IMR-90 (cell line): Measurements from ENCODE around the gene STXBP6. TPM values are rescaled to one million over a fixed set of nuclear protein-coding genes. Genes with fewer than 3 reads are reported as not detected.
"Not testable (repeated sequence)": the region's sequence is repeated elsewhere in the genome, so short reads cannot be mapped to it uniquely, and the experiment has no call there.

Source experiments
- ATAC-seq: fragments of 200-7000 bp; cut with Tn5 transposase; 2 replicates; pipeline ENCODE4 v1.9.1; 2020; ENCODE audit warnings: low read depth, mild to moderate bottlenecking, moderate library complexity
- BruUV-seq: library from RNA; stranded (reverse); fragments of 400-500 nt; replicated peaks from 2 replicates; lab custom pipeline; 2021; lab: Mats Ljungman, UMichigan
- CTCF ChIA-PET: fragments of 300-600 bp; formaldehyde crosslinking; extraction: SDS; loops from one replicate; lab custom pipeline; 2021; ENCODE audit warnings: antibody characterized with exemption; lab: Yijun Ruan, JAX
- POLR2A ChIA-PET: fragments of 300-600 bp; sonication (Branson Sonifier 250); formaldehyde crosslinking; loops from one replicate; lab custom pipeline; 2022; ENCODE audit warnings: antibody characterized with exemption; ENCODE audit not compliant: unreplicated experiment; lab: Charles Lee
- DNase-seq: peaks from one replicate; pipeline ENCODE4 v3.0.0; 2013
- H2AFZ ChIP-seq: replicated peaks from 2 replicates; pipeline ENCODE3; 2013; ENCODE audit warnings: low read length, mild to moderate bottlenecking; ENCODE audit not compliant: poor library complexity
- H2AK5ac ChIP-seq: 2 replicates; pipeline ENCODE4 v1.6.1; 2013; ENCODE audit warnings: low read depth, low read length, inconsistent platforms
- H2AK9ac ChIP-seq: replicated peaks from 2 replicates; pipeline ENCODE3; 2013; ENCODE audit warnings: mild to moderate bottlenecking, low read depth, low read length, moderate library complexity; ENCODE audit not compliant: poor library complexity
- H2BK120ac ChIP-seq: 2 replicates; pipeline ENCODE4 v1.6.1; 2013; ENCODE audit warnings: low read depth, low read length, inconsistent platforms
- H2BK15ac ChIP-seq: 3 replicates; pipeline ENCODE4 v1.6.1; 2013; ENCODE audit warnings: low read depth, low read length, inconsistent platforms
- H2BK20ac ChIP-seq: 2 replicates; pipeline ENCODE4 v1.6.1; 2013; ENCODE audit warnings: low read depth, mild to moderate bottlenecking, inconsistent platforms, low read length, moderate library complexity
- H2BK5ac ChIP-seq: 2 replicates; pipeline ENCODE4 v1.6.1; 2013; ENCODE audit warnings: mild to moderate bottlenecking, low read depth, low read length, inconsistent platforms; ENCODE audit not compliant: poor library complexity, severe bottlenecking
- H3K14ac ChIP-seq: replicated peaks from 2 replicates; pipeline ENCODE4 v1.6.1; 2013; ENCODE audit warnings: low read depth, low read length, inconsistent platforms
- H3K18ac ChIP-seq: 2 replicates; pipeline ENCODE4 v1.6.1; 2013; ENCODE audit warnings: low read depth, low read length, control low read depth
- H3K23ac ChIP-seq: 2 replicates; pipeline ENCODE4 v1.6.1; 2013; ENCODE audit warnings: low read depth, low read length, inconsistent platforms
- H3K27ac ChIP-seq: 2 replicates; pipeline ENCODE4 v1.5.1; 2013; ENCODE audit warnings: mild to moderate bottlenecking, control low read depth, low read length; ENCODE audit not compliant: insufficient read depth
- H3K27me3 ChIP-seq: 2 replicates; pipeline ENCODE4 v1.6.1; 2013; ENCODE audit warnings: low read length; ENCODE audit not compliant: control insufficient read depth, insufficient read depth
- H3K36me3 ChIP-seq: 2 replicates; pipeline ENCODE4 v1.6.1; 2013; ENCODE audit warnings: low read length, mixed read lengths; ENCODE audit not compliant: control insufficient read depth, insufficient read depth
- H3K4ac ChIP-seq: 2 replicates; pipeline ENCODE4 v1.6.1; 2013; ENCODE audit warnings: low read depth, low read length, inconsistent platforms
- H3K4me1 ChIP-seq: 2 replicates; pipeline ENCODE4 v1.6.1; 2013; ENCODE audit warnings: low read length, mixed read lengths; ENCODE audit not compliant: control insufficient read depth, insufficient read depth
- H3K4me2 ChIP-seq: 2 replicates; pipeline ENCODE4 v1.6.1; 2013; ENCODE audit warnings: low read depth, mild to moderate bottlenecking, control low read depth, low read length, moderate library complexity
- H3K4me3 ChIP-seq: 2 replicates; pipeline ENCODE4 v1.5.1; 2013; ENCODE audit warnings: low read depth, mild to moderate bottlenecking, control low read depth, low read length, moderate library complexity; ENCODE audit not compliant: insufficient read depth
- H3K56ac ChIP-seq: 2 replicates; pipeline ENCODE4 v1.6.1; 2013; ENCODE audit warnings: low read length, inconsistent platforms; ENCODE audit not compliant: insufficient read depth; ENCODE audit errors: extremely low read depth
- H3K79me1 ChIP-seq, 2 experiments: 2 replicates each; pipeline ENCODE4 v1.6.1; 2013; ENCODE audit warnings: low read length in 2 of 2, inconsistent platforms in 1 of 2, low read depth in 1 of 2
- H3K9ac ChIP-seq: 2 replicates; pipeline ENCODE4 v1.6.1; 2013; ENCODE audit warnings: low read depth, low read length, control low read depth
- H3K9me1 ChIP-seq: 2 replicates; pipeline ENCODE4 v1.6.1; 2013; ENCODE audit warnings: low read length, inconsistent platforms; ENCODE audit not compliant: insufficient read depth
- H3K9me3 ChIP-seq: 2 replicates; pipeline ENCODE4 v1.6.1; 2013; ENCODE audit warnings: low read length; ENCODE audit not compliant: control insufficient read depth, insufficient read depth
- H4K20me1 ChIP-seq: 2 replicates; pipeline ENCODE4 v1.6.1; 2013; ENCODE audit warnings: low read length, inconsistent platforms; ENCODE audit not compliant: insufficient read depth
- H4K5ac ChIP-seq: 2 replicates; pipeline ENCODE4 v1.6.1; 2013; ENCODE audit warnings: mild to moderate bottlenecking, low read depth, low read length, control low read depth
- H4K8ac ChIP-seq, 2 experiments: 2 replicates each; pipeline ENCODE4 v1.6.1; 2013; ENCODE audit warnings: low read depth in 2 of 2, low read length in 2 of 2, control low read depth in 1 of 2, inconsistent platforms in 1 of 2
- H4K91ac ChIP-seq: 2 replicates; pipeline ENCODE4 v1.6.1; 2013; ENCODE audit warnings: low read depth, low read length, inconsistent platforms; ENCODE audit not compliant: insufficient read depth
- WGBS, 2 experiments: methylation state at CpG; one replicate each; pipeline versions ENCODE4 v1.1.5 to v1.1.7; 2013; ENCODE audit warnings: missing lambda C conversion rate in 2 of 2; ENCODE audit not compliant: insufficient read length in 1 of 2; ENCODE audit errors: extremely low coverage in 2 of 2; 5-methylcytosine and 5-hydroxymethylcytosine counted together
- dilution Hi-C: fragments of 300-500 bp; cut with HindIII; formaldehyde crosslinking; loops from one replicate; pipeline ENCODE4 v1.14.3; 2018; ENCODE audit warnings: low sequenced_read_pairs; ENCODE audit not compliant: unreplicated experiment
- in situ Hi-C: fragments of 300-500 bp; cut with MboI; formaldehyde crosslinking; loops from 3 replicates; pipeline ENCODE4 v1.14.3; 2019; ENCODE audit warnings: low sequenced_read_pairs, inconsistent platforms, mixed read lengths
- intact Hi-C: fragments of 100-400 bp; cut with micrococcal nuclease; formaldehyde crosslinking; loops from 2 replicates; pipeline ENCODE4 v1.10.0; 2022
- polyA plus RNA-seq, 3 experiments: library from polyadenylated mRNA; depleted of rRNA; stranded (reverse); fragments of >200 nt; gene quantifications; 2 replicates each; pipeline ENCODE4 v1.2.3, GENCODE V29; 2012; ENCODE audit warnings: low replicate concordance in 1 of 3
- total RNA-seq: library from RNA; depleted of rRNA; stranded (reverse); fragments of >200 nt; gene quantifications from 2 replicates; pipeline ENCODE4 v1.2.3, GENCODE V29; 2012

The STXBP6 gene
- total and polyA plus RNA-seq, 2 of the 4 experiments (the other 2 are of a cell fraction): 14.2 to 14.3 TPM

- dilution Hi-C loops, ATAC-seq, intact Hi-C loops, H3K27ac ChIP-seq, H4K5ac ChIP-seq, H2AK5ac ChIP-seq, H3K27me3 ChIP-seq, H3K79me1 ChIP-seq, H2BK20ac ChIP-seq, H3K18ac ChIP-seq, POLR2A ChIA-PET, DNase-seq, H2BK15ac ChIP-seq, H3K9me1 ChIP-seq, BruUV-seq, H3K56ac ChIP-seq, H3K9me3 ChIP-seq, H3K4me3 ChIP-seq, H3K36me3 ChIP-seq, CTCF ChIA-PET, H4K91ac ChIP-seq, H4K8ac ChIP-seq, H3K23ac ChIP-seq, H3K4me2 ChIP-seq, H3K4me1 ChIP-seq, in situ Hi-C loops, H2AK9ac ChIP-seq, H3K14ac ChIP-seq, H3K9ac ChIP-seq, H2AFZ ChIP-seq, H2BK120ac ChIP-seq, H2BK5ac ChIP-seq, H3K4ac ChIP-seq, H4K20me1 ChIP-seq: not testable (repeated sequence)
- WGBS, 2 experiments: no CpG with 5 or more reads among the region's 2 CpGs
Measured at GRCh38 chr14:24936773-24937172, 113.2 kb downstream of the STXBP6 start.
